Suppressor macrophage (primary cell): ENCODE measurements around the gene CDYL2.

Source experiments
- DNase-seq, 4 experiments: peaks; one replicate each; pipeline ENCODE4 v3.0.0-alpha.2; 2020 to 2022

CDYL2 gene

DNA sequence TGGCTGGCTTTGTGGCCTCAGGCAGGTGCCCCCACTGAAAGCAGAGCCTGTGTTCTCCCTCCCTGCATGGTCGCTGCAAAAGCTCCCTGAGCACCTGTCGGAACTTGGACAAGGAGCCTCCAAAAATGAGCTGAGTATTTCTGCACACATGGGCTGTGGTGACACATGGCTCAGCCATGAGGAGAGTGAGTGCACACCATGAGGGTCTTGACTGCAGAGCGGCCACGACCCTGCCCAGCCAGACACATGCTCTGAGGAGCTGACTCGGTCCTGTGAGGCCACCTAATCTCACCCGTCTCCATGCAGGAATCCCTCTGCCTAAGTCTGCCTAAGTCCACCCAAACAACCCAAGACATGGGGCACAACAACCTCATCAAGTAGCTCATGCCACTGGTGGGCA, 134.7 kb downstream of the CDYL2 start:
- no peak for DNase-seq

DNA sequence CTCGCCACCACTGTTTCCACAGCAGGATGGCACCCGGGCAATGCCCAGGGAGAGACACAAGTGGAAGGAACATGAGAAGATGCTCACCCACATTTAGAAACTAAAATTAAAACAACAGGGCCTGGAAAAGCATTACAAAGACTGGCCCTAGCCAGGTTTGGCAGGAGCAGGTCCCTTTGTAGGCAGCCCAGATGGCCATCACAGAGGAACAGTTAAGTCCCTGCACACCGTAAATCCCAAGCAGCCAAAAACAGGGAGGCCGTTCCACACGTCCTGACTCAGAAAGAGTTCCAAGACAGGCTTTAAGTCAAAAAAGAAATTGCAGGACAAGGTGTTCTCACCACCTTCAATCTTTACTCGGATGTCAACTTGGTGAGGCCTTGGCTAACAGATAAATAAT, 136.5 kb downstream of the CDYL2 start:
- no peak for DNase-seq

DNA sequence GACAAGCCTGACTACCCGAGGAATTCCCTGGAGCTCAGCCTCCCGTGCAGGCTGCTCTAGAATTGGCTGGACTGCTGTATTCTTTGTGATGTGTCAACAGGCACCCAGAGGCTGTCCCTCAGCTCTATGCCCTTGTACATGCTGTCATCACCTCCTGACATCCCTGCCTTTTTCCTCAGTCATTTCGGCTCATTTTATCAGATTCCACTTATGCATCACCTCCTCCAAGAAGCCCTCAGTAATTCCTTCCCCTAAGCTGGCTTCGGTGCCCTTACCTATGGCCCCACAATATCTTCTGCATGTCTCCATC, 137.2 kb downstream of the CDYL2 start:
- DNase-seq: no peak

DNA sequence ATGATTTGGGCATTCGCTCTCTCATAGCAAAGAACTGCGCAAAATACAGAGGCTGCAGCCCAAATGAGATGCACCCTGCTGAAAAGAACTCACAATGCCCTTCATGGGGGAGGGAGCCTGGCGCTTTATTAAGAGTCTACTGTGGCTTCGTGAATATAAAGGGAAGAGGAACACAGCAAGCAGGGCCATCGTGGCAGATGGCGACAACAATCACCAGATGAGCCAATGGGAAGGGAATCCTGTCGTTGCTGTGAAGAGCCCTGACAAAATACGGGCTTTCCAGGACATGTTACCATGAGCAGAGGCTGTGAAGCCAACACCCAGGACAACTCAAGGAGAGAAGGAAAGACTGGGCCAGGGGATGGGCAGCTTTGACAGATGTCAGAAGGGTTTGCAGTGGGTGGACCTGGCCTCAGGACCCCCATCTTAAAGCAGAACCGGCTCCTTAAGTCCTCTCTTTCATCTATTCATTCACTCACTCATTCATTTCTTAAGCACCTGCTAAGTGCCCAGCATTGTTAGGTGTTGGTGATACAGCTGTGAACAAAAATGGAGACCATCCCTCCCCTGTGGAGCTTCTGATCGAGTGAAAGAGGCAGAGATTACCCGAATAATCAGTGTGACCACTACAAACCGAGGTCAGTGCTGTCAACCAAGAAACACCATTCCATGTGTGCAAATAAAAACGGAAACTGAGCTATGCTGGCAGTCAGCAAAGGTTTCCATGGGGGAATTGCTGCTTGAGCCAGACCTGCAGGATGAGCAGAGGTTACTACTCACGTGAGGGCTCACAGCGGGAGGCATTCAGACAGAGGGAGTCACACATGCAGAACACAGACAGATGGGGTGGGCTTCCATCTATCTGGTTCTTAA, 137.8 kb downstream of the CDYL2 start:
- no peak for DNase-seq

DNA sequence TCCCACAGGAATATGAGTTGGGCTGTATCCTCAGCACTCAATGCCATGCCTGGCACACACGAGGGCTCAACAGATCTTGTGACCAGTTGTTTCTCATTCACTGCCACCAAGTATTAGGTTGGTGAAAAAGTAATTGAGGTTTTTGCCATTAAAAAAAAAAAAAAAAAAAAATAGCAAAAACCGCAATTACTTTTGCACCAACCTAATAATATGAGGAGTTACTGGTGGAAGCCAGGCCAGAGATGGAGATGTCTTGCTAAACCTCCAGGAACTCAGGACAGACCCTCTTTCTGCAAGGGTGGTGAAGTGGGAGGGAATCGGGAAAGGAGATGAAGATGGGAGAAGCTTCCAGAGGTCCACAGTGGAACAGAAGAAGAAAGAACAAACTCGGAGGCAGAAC, 139.0 kb downstream of the CDYL2 start:
- no peak for DNase-seq

DNA sequence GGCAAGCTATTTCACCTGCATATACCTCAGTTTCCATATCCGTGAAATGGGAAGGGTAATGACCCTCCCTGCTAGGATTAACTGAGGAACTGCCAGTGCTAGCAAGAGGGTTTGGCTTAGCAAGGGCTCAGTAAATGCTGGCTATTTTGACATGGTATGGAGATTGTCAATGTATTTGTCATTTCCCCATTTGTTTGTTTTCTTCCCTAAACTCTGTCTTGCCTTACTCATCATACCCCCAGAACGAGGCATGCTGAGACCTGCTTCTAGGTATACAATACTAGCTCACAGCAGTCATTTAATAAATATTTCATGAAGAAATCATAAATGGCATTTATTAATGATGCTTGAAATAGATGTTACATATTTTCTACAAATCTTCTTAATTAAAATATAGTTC, 139.6 kb downstream of the CDYL2 start:
- DNase-seq: peak in 2 of 4 experiments; percentile 22 to 39

DNA sequence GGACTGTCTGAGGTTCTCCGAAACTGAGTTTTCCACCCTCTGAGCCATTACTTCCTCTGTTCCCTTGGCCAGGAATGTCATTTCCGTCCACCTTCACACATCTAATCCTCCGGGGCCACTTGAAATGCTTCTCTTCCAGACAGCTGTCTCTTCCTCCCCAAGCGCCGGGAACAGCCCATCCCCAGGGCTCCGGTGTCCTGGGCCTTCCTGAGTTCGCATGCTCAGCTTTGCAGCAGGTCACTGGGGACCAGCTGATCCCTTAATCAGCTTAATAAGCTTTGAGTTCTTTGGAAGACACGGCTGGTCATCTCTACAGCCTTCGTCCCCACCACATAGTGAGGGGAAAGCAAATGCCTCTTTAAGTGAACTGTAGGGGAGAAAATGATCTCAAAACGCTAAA, 140.2 kb downstream of the CDYL2 start:
- no peak for DNase-seq

DNA sequence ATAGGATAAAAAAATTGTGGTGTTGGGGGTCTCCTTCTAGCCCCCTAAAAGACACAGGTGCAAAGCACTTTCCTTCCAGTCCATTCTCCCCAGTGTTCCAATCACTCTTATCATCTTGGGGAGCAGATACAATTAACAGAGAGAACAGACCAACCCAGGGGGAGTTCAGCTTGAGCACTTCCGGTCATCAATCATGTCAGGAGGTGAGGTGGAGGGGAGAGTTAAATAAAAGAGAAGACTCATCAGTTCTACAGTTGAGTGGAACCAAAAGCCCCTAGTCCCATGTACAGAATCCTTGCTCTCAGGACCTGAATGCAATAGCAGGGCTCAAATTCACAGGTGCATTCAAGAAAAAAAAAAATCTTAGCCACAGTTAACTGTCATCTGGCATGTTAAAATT, 141.3 kb downstream of the CDYL2 start:
- DNase-seq: no peak

DNA sequence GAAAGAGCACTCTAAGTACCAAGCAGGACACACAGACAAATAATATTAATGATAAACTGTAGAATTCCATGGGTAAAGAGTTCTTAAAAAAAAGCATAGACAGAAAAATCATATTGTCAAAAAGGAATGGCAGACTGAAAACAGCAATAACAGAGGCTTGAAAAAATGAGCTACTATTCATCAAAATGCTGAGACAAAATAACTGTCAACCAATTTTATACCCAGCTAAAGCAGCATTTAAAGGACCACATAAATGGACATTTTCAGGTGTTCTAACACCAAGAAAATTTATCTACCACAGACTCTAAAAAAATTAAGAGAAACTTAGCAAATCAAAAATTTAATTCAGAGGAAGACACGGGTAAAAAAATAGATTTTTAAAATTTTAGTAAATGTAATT, 144.5 kb downstream of the CDYL2 start:
- DNase-seq: no peak

DNA sequence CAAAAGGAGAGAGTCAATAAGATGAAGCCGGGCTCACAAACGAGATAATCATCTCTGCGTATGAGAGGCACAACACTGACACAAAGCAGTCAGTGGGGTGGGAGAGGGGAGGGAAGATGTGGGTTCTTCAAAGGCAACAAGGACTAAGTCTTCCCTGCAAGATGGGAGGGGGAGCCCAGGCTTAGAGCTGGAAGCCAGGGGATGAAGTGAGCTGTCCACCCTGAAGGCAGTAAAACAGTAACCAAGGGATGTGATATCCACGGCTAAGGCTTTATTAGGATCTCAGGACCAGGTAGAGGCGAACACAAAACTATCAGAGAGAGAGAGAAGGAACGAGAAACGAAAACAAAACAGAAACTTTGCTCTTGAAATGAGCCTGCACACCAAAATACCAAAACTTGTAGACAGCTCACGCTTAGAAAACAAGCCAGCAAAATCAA, 147.7 kb downstream of the CDYL2 start:
- DNase-seq: no peak

DNA sequence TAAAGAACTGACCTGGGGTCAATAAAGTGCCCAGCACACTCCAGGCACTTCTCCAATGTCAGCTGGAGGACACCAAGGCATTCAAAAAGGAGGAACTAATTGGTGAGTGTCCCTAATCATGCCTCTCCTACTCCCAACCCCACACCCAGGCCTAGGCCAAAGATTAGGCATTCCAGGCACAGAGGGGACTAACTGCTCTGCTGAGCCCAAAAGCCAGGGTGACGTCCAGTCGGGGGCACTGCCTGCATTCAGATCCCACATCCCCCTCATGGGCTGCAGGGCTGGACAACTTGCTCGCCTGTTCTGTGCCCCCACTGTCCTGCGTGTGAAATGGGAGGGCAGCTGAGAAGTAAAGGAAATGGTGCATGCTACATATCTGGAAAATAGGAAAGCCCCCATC, 148.2 kb downstream of the CDYL2 start:
- DNase-seq: peak in 1 of 4 experiments; percentile 18

DNA sequence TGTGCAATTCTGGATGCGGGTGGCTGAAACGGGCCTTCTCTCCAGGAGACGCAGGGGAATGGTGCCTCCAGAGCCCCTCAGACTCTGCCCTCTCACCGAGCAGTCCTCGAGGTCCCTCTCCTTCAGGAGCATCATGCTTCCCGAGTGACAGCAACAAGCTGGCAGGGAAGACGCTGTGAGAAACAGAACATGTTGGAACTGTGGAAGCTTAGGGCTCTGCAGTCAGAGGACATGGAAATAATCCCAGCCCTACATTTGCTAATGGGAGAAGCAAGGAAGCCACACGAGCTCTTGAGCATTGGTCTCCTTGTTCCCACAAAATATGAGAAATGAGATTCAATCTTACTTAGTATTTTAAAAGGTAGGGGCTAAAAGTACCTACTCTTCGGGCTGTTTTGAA, 148.6 kb downstream of the CDYL2 start:
- DNase-seq: no peak

DNA sequence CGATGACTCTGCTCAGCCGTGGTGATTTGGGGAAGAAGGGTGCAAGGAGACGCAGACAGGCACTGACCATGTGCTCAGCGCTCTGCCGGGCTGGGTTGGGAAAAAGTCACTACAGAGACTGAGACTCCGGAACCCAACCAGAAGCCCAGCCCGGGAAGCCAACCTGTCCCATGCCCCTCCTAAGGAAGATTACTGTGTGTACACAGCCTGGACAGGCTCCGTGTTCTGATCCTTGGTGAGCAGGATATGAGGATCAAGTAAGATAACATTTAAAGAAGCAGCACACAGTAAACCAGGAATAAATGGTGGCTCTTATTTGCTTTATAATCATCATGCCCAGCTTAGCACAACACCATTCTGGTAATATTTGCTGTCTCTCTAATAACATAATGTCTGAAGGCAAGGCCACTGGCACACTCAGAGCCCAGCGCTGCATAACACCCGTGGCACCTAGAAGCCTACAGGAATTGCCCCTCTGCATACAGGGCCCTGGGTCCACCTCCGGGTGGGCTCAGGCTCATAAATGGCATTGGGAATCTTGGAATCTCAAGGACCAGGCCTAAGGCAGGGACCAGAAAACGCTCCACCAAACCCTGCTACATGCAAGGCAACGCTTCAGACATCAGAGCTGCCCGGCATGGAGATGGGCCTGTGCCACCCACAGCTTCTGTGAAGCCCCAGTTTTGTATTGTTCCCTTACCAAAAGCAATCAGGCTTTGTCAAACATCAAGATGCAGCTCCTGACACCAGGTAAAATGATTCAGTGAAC, 150.1 kb downstream of the CDYL2 start:
- DNase-seq: no peak

DNA sequence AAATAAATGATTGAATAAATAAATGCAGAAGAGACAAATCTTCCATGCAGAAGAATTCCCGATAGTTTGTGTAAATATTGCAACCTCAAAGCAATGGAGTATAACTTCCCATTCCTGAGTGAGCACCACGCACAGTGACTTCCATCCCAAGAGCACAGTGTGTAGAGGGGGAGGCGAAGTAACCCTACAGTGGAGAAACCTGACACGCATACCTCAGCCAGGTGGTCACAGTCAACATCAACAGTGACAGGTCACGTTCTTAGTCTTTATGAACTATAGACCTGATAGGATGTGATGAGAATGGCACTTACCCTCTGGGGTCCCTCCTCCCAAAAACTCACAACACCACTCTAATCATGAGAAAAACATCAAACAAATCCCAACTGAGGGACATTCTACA, 152.0 kb downstream of the CDYL2 start:
- DNase-seq: no peak

DNA sequence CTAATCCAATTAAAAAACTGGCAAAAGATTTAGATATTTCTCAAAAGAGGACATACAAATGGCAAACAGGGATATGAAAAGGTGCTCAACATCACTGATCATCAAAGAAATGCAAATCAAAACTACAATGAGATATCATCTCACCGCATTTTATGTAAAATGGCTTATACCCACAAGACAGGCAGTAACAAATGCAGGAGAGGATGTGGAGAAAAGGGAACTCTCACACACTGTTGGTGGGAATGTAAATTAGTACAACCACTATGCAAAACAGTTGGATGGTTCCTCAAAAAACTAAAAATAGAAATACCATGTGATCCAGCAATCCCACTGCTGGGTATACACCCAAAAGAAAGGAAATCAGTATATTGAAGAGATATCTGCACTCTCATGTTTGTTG, 154.1 kb downstream of the CDYL2 start:
- peak; percentile 38 to 74 (median 56) for DNase-seq

DNA sequence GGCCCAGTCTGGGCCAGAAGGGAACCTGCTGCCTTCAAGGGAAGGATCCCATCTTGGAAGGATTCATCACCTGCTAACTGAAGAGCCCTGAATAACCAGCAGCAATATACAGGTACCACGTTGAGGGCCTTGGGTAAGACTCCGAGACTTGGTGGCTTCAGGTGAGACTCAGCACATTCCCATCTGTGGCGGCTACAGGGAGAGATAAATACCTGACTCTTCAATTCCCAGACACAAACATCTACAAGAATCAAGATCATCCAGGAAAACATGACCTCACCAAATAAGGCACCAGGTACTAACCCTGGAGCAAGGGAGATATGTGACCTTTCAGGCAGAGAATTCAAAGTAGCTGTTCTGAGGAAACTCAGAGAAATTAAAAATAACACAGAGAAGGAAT, 164.1 kb downstream of the CDYL2 start:
- no peak for DNase-seq

DNA sequence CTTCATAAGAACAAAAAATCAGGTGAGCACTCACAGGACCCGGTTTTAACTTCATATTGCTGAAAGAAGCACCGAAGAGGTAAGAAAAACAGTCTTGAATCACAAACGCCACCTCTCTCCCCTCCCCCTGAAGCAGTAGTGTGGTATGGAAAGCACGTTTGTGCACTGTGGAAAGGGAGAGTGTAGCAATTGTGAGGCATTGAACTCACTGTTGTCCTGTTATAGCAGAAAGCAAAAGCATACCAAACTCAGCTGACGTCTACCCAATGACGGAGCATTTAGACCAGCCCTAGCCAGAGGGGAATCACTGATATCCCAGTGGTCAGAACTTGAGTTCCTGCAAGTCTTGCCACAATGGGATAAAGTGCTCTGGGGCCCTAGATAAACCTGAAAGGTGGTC, 164.8 kb downstream of the CDYL2 start:
- no peak for DNase-seq

DNA sequence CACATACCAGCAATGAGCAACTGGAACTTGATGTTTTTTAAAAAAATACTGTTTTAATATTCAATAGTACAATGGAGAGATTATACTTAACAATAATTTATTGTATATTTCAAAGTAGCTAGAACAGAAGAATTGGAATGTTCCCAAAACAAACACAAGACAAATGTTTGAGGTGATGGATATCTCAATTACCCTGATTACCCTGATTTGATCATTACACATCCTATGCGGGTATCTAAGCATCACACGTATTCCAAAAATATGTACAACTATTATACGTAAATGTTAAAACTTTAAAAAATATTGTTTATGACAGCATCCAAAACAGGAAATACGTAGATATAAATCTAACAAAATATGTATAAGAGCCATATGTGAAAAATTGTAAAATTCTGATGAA, 166.8 kb downstream of the CDYL2 start:
- DNase-seq: no peak

DNA sequence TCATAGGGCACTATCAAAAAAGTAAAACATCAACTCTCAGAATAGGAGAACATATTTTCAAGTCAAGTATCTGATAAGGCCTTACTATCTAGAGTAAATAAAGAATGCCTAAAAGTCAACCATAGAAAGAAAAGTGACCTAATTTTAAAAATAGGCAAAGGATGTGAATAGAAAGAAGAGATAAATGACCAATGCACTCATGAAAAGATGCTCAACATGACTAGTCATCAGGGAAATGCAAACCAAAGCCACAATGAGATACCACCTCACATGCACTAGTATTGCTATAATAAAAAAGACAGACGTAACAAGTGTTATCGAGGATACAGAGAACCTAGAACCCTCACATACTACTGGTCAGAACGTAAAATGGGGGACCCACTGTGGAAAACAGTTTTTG, 172.8 kb downstream of the CDYL2 start:
- DNase-seq: no peak

DNA sequence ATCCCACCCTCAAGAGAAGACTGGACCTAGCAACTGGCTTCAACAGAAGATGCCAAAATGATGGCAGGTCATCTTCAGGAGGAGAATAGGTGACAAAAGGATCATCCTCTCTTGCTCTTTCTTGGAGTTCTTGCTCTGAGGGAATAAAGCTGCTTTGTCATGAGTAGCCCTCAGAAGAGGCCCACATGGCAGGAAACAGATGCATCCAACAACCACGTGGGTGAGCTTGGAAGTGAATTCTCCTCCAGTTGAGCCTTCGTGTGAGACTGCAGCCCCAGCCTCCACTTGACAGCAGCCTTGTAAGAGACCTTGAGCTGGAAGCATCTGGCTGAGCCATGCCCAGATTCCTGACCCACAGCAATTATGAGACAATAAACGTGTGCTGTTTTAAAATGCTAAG, 176.1 kb downstream of the CDYL2 start:
- DNase-seq: no peak

DNA sequence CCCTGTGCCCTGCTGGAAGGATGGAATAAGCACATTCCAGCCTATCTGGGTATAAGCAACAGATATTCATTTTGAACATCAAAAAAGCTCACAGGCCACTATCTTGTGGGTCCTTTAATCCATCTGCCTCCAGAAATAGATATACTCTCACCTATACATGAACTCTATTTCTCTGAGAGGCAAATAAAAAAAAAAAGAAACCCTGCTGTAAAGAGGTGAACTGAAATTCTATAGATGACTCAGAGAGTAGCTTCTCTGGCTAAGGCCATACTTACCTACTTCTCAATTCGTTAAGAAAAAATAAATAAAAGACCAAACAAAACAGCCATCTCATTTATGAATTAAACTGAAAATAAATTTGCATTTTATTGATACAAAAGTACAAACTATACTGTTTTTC, 177.3 kb downstream of the CDYL2 start:
- no peak for DNase-seq

DNA sequence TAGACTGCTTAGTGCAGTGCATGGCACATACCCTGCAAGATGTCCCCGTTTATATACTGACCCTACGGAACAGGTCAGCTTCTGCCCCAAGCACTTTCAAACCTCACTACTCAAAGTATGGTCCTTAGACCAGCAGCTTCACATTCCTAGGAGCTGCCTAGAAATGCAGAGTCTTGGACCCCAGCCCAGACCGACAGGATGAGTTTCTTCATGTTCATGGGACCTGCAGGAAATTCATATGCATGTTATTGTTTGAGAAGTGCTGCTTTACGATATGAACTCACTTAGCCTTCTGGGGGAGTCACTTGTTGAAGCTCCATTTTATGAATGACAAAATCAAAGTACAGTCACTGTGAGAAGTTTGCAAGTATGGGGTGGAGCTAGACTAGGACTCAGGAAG, 181.0 kb downstream of the CDYL2 start:
- DNase-seq: no peak

DNA sequence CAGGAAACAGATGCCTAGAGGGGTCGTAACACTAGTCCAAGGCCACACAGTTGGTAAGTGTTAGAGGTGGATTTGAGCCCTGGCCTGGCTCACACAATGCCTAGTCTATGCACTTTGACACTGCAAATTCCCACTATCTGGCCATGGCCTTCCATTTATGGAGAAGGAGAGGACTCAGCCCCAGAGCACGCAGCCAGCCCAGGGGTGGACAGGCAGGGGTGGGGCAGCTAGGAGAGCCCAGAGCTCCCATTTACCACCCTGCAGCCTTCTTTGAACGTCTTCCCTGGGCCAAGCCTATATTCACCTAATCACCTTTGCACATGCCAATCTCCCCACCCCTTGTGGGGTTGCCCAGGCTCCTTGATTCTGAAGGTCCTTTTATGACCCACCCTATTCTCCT, 182.4 kb downstream of the CDYL2 start:
- DNase-seq: no peak
